Lower leg skin (tissue), 3 donors: ENCODE data around the gene NAV2.

Source experiments
- POLR2A ChIP-seq, 2 donors: fragments of 450-650 bp; IDR thresholded peaks; one replicate each; pipeline ENCODE4 v1.6.1; 2016 to 2017; ENCODE audit warnings: antibody characterized with exemption in 2 of 2, mild to moderate bottlenecking in 1 of 2, moderate library complexity in 1 of 2
- TF ChIP-seq, protein P1 (sequence below), 3 donors: fragments of 450-650 bp; IDR thresholded peaks; one replicate each; pipeline ENCODE4 v1.5.1; 2016; ENCODE audit warnings: antibody characterized with exemption in 3 of 3, mild to moderate bottlenecking in 3 of 3, moderate library complexity in 2 of 3

DNA sequence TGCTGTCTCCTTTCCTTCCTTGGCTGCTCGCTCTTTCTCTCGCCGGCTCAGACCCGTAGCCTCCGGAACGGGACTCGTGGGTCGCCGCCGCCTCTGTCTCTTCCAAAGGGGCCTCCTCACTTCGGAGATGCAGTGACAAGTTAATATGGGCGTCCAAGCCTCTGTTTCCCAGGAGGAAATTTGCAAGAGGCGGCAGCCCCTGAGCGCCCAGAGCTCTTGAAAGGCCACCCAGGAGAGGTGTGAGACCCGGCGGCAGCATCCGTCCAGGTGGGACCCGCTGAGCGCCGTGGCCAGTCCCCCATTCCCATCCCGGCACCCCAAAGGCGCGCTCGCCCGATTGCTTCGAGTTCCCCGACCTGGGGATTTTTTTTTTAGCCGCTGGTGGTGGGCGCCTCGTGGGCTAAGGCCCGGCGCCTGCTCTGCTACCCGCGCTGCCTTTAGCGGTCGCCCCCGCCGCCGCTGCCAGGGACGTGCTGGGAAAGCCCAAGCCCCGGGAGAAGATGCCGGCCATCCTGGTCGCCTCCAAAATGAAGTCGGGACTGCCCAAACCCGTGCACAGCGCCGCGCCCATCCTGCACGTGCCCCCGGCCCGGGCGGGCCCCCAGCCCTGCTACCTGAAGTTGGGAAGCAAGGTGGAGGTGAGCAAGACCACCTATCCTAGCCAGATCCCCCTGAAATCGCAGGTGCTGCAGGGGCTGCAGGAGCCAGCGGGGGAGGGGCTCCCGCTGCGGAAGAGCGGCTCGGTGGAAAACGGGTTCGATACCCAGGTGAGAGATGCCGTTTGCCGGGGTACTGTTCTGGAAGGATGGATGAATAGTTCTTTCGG, 772 bp downstream of the NAV2 start:
- TF ChIP-seq, protein P1, sequence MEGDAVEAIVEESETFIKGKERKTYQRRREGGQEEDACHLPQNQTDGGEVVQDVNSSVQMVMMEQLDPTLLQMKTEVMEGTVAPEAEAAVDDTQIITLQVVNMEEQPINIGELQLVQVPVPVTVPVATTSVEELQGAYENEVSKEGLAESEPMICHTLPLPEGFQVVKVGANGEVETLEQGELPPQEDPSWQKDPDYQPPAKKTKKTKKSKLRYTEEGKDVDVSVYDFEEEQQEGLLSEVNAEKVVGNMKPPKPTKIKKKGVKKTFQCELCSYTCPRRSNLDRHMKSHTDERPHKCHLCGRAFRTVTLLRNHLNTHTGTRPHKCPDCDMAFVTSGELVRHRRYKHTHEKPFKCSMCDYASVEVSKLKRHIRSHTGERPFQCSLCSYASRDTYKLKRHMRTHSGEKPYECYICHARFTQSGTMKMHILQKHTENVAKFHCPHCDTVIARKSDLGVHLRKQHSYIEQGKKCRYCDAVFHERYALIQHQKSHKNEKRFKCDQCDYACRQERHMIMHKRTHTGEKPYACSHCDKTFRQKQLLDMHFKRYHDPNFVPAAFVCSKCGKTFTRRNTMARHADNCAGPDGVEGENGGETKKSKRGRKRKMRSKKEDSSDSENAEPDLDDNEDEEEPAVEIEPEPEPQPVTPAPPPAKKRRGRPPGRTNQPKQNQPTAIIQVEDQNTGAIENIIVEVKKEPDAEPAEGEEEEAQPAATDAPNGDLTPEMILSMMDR (IDR thresholded peaks at IDR 0.05), result no peak
- no peak for TF ChIP-seq POLR2A (IDR thresholded peaks at IDR 0.05)
